HG03469 (cell line): Measurements from ENCODE around the gene APOC3.
A peak's percentile ranks its signal among the peaks of the same experiment; 100 is the strongest.
"Not testable (repeated sequence)": the region's sequence is repeated elsewhere in the genome, so short reads cannot be mapped to it uniquely, and the experiment has no call there.

Source experiments
- ATAC-seq: cut with Tn5 transposase; IDR thresholded peaks from one replicate; pipeline ENCODE4 v1.9.1; 2021; ENCODE audit warnings: mild to moderate bottlenecking, moderate library complexity, moderate number of reproducible peaks; ENCODE audit not compliant: unreplicated experiment

APOC3 gene

DNA sequence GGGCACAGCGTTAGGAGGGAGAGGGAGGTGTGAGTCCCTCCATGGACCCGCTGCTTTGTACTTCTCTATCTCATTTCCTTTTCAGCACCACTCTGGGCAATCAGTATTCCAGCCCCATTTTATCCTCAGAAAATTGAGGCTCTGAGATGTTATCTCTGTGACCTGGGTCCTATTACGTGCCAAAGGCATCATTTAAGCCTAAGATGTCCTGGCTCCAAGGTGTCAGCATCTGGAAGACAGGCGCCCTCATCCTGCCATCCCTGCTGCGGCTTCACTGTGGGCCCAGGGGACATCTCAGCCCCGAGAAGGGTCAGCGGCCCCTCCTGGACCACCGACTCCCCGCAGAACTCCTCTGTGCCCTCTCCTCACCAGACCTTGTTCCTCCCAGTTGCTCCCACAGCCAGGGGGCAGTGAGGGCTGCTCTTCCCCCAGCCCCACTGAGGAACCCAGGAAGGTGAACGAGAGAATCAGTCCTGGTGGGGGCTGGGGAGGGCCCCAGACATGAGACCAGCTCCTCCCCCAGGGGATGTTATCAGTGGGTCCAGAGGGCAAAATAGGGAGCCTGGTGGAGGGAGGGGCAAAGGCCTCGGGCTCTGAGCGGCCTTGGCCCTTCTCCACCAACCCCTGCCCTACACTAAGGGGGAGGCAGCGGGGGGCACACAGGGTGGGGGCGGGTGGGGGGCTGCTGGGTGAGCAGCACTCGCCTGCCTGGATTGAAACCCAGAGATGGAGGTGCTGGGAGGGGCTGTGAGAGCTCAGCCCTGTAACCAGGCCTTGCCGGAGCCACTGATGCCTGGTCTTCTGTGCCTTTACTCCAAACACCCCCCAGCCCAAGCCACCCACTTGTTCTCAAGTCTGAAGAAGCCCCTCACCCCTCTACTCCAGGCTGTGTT is 829 bp upstream of the APOC3 start:
- no peak for ATAC-seq

DNA sequence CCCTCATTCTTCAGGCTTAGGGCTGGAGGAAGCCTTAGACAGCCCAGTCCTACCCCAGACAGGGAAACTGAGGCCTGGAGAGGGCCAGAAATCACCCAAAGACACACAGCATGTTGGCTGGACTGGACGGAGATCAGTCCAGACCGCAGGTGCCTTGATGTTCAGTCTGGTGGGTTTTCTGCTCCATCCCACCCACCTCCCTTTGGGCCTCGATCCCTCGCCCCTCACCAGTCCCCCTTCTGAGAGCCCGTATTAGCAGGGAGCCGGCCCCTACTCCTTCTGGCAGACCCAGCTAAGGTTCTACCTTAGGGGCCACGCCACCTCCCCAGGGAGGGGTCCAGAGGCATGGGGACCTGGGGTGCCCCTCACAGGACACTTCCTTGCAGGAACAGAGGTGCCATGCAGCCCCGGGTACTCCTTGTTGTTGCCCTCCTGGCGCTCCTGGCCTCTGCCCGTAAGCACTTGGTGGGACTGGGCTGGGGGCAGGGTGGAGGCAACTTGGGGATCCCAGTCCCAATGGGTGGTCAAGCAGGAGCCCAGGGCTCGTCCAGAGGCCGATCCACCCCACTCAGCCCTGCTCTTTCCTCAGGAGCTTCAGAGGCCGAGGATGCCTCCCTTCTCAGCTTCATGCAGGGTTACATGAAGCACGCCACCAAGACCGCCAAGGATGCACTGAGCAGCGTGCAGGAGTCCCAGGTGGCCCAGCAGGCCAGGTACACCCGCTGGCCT is 641 bp downstream of the APOC3 start:
- no peak for ATAC-seq

DNA sequence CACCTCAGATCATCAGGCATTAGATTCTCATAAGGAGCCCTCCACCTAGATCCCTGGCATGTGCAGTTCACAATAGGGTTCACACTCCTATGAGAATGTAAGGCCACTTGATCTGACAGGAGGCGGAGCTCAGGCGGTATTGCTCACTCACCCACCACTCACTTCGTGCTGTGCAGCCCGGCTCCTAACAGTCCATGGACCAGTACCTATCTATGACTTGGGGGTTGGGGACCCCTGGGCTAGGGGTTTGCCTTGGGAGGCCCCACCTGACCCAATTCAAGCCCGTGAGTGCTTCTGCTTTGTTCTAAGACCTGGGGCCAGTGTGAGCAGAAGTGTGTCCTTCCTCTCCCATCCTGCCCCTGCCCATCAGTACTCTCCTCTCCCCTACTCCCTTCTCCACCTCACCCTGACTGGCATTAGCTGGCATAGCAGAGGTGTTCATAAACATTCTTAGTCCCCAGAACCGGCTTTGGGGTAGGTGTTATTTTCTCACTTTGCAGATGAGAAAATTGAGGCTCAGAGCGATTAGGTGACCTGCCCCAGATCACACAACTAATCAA is 2.2 kb downstream of the APOC3 start:
- no peak for ATAC-seq

DNA sequence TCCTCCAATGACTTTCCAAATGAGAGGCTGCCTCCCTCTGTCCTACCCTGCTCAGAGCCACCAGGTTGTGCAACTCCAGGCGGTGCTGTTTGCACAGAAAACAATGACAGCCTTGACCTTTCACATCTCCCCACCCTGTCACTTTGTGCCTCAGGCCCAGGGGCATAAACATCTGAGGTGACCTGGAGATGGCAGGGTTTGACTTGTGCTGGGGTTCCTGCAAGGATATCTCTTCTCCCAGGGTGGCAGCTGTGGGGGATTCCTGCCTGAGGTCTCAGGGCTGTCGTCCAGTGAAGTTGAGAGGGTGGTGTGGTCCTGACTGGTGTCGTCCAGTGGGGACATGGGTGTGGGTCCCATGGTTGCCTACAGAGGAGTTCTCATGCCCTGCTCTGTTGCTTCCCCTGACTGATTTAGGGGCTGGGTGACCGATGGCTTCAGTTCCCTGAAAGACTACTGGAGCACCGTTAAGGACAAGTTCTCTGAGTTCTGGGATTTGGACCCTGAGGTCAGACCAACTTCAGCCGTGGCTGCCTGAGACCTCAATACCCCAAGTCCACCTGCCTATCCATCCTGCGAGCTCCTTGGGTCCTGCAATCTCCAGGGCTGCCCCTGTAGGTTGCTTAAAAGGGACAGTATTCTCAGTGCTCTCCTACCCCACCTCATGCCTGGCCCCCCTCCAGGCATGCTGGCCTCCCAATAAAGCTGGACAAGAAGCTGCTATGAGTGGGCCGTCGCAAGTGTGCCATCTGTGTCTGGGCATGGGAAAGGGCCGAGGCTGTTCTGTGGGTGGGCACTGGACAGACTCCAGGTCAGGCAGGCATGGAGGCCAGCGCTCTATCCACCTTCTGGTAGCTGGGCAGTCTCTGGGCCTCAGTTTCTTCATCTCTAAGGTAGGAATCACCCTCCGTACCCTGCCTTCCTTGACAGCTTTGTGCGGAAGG is 2.9 kb downstream of the APOC3 start:
- ATAC-seq, result no peak

DNA sequence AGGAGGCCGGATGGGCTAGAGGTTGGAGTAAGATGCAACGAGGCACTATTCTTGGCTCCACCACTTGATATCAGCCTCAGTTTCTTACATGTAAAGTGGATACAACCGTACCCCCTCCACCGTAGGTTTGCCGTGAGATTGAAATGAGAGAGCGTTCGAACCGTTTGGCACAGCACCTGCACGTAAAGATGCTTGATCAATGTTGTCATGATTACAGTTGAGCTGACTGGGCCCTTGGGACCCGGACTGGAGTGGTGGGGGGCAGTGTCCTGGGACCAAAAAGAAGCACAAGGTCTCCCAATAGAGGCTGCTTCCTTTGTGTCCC is 3.7 kb downstream of the APOC3 start:
- ATAC-seq, result no peak

DNA sequence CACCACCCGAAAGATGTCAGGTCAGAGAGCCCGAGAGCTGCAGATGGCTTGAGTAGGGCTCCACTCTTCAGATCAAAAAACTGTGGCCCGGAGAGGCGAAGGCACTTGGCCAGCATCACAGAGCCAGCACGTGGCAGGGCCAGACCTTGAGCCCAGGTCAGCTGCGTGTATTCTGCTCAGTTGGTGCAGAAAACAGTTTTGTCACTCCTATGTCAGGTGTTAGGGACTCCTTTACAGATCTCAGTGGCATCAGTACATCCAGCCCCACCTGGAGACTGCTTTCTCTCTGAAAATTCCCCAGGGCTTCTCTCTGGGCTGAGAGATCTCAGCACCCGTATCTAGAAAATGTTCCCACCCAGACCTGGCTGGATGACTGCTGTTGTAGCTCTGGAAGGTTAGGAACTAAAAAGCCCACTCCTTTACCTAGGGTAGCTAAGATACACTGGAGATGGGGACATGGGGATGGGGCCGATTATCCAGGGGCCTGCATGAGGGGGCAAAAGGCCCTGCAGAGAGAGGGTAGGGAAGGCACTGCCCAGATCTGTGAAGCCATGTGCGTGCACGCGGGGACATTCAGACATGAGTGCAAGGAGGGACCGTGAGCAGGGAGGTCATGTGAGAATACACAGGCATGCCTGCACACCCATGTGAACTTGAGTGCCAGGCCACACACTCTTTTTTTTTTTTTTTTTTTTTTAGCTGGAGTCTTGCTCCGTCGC is 4.3 kb downstream of the APOC3 start:
- ATAC-seq, result no peak

DNA sequence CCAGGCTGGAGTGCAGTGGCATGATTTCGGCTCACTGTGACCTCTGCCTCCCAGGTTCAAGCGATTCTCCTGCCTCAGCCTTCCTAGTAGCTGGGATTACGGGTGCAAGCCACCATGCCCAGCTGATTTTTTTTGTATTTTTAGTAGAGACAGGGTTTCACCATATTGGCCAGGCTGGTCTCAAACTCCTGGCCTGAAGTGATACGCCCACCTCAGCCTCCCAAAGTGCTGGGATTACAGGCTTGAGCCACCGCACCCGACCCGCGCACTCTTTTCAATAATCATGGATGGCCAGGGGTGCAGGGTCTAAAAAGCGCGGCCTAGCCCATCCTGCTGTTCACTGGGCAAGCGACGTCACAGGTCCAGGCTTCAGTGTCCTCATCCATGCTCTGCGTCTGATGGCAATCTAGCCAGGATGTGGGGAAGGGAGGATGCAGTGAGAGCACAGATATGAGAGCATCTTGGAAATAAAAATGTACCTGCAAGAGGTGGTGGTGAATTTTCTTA is 4.9 kb downstream of the APOC3 start:
- ATAC-seq, result not testable (repeated sequence)

DNA sequence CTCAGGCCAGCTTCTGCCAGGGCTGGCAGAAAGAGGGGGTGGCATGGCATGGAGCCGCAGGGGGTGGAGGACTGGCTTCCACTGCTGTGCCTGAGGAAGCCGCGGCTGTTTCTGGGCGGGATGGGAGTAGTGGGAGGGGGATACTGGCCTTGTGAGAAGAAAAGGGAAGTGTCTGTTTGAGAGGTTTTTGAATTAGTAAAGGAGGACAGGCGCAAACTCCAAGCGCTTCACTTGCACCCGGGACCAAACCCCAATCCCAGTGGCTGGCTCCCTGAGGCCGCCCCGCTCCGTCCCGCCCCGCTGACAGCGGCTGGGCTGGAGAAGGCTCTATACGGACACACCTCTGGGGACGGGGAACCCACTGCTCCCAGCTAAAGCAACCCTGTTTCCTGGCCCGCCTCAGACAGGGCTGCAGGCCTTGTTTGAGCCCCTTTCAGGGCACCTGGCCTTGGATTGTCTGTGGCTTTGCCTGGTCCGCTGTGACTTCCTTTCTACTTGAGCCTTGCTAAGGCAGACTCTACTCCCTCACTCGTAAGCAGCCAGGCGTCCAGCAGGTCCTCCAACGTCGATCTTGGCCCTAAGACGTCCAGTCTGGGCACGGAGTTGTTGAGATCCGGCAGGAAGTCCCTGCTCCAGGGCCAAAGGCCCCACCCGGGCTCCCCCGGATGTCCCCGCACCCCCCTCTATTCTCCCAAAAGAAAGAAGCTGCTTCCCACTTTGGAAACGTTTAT is 5.5 kb downstream of the APOC3 start:
- no peak for ATAC-seq

DNA sequence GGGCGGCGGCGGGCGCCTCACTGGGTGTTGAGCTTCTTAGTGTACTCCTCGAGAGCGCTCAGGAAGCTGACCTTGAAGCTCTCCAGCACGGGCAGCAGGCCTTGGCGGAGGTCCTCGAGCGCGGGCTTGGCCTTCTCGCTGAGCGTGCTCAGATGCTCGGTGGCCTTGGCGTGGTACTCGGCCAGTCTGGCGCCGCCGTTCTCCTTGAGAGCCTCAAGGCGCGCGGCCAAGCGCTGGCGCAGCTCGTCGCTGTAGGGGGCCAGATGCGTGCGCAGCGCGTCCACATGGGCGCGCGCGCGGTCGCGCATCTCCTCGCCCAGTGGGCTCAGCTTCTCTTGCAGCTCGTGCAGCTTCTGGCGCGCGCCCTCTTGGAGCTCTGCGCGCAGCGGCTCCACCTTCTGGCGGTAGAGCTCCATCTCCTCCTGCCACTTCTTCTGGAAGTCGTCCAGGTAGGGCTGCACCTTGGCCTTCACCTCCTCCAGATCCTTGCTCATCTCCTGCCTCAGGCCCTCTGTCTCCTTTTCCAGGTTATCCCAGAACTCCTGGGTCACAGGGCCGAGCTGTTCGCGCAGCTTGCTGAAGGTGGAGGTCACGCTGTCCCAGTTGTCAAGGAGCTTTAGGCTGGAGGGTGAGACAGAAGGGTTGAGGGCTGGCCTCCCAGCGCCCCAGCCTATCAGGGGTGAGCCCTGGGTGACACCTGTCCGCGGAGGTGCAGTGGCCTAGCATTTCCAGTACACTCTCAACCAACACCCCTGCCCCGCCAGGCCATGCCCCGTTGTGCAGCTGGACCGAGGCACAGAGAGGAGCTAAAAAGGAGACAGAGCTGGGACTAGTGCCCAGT is 6.3 kb downstream of the APOC3 start:
- ATAC-seq, result peak; percentile 61

DNA sequence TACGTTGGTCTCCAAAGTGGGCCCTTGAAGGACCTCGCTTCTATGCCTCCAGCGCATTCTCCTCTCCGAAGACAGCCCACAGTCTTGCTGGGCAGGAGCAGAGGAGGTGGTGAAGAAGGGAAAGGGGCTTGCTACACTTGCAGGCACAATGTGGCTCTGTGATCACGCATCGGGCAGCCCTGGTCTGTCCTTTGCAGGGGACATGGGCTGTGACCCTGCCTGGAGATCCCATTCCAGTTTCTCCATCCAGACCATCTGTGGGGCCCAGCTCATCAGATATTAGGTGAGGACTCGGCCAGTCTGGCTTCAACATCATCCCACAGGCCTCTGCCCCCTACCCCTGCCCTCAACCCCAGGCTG is 6.9 kb downstream of the APOC3 start:
- ATAC-seq, result no peak

DNA sequence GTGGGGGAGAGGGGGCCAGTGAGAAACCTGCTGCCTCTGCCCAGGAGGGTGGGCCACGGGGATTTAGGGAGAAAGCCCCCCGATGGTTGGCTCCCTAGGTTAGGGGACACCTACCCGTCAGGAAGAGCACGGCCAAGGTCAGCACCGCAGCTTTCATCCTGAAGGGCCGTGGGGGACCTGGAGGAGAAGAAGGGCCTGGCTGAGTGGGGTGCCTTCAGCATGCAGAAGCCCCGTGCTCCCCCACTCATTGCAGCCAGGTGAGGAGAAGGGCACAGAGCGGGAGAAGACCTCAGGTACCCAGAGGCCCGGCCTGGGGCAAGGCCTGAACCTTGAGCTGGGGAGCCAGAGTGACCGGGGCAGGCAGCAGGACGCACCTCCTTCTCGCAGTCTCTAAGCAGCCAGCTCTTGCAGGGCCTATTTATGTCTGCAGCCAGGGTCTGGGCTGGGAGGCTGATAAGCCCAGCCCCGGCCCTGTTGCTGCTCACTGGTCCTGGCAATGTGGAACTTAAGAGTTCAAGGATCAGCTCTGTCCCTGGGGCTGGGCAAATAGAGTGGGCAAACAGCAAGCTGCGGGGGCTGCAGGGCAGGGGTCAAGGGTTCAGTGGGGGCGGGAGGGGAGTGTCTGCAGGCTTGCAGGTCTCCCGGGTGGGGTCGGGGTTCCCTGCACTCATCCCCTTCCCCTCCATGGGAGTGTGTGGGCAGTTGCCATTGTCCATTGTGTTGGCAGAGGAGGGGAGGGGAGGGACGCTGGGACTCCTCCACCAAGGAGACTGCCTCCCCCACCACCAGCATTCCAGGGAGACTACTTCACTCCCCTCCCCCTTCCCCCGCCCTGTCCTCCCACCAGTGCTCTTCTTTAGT is 7.8 kb downstream of the APOC3 start, which contains the start of gene APOA1:
APOA1 (minus strand) TSS at position 392 of the 861 bp plus-strand sequence; CDS start at position 157, 235 bp downstream.
- ATAC-seq, result no peak

DNA sequence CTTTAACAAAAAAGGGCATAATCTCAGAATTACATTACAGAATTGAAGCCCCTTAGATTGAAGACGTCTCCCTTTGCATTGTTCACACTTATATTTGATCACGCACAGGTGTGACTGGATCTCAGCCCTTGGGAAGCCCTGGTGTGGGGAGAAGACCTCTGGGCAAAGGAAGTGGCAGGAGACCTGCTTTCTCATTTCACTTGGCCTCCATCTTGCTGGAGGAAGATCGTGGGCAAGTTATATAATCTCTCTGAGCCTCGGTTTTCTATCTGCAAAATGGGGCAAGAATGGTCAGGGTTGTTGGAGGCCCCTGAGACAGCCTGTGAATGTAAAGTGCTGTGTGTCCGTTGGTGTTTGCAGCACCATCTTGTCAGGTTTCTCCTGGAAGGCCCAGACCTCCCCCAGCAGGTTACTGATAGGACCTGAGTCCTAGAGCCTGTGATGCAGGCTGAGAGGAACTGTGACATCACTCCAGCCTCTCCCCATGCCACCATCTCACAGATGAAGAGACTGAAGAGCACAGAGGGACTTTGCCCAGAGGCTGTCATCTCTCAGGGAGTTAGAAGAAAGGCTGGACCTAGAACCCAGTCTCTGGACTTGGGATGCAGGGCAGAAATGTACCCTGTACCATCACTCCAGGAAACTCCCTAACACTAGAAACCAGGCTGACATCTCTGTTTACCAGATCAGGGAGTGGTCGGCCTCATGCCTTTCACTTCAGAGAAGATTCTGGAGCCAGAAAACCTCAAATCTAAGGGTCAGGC is 8.8 kb downstream of the APOC3 start:
- no peak for ATAC-seq

DNA sequence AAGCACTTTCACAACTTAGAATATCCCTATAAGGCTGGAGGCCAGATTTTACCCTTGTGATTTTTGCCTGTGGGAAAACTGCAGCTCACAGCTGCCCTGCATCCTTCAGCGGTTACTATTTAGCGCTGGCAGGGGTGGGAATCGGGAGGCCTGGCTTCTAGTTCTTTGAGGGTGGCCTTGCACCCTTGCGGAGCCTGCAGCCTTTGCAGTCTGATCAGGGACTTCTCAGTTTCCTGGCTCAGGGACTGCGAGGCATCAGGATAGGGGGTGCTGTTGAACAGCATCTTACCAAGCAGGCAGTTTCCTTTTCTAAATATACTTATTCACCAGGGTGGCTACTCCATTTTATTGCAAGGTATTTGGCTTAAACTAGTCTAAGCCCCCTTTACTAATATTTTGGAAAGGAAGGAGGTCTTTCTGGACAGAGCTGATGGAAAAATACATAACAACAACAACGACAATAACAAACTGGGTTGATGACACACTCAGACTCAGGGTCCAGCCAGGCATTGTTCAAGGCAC is 10.6 kb downstream of the APOC3 start:
- ATAC-seq, result no peak

DNA sequence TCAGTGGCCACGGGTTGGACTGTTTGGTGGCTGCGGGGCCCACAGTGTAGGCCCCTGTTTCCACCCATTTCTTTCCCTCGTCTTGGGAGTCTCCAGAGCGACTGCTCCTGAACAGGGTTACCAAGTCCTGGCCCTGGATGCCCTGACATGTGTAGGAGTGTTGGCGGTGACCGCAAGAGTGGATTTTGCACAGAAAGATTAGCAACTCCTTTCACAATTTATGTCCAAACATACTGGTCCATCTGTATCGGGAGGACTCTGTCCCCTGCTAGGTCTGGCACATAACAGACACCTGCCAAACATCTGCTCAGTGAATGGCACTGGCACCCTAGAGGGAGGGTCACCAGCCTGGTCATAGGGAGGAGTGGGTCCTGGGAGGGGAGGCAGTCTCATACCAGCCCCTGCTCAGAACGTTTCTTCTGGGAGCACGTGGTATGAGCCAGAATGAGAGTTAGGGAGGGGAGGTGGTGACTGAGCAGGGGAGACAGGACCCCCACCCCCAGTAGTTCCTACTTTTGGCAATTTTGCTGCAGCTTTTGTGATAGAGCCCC is 11.1 kb downstream of the APOC3 start:
- no peak for ATAC-seq

DNA sequence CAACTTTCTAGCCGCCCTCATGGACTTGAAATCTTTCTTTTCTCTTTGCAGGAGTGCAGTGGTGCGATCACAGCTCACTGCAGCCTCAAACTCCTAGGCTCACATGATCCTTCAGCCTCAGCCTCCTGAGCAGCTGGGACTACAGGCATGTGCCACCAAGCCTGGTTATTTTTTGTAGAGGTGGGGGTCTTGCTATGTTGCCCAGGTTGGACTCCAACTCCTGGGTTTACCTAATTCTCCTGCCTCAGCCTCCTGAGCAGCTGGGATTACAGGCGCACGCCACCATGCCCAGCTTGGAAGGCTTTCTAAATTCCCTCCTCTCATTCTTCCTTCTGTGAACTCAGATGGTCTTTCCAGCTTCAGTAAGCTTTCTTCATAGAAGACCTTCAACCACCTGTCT is 12.4 kb downstream of the APOC3 start:
- no peak for ATAC-seq

DNA sequence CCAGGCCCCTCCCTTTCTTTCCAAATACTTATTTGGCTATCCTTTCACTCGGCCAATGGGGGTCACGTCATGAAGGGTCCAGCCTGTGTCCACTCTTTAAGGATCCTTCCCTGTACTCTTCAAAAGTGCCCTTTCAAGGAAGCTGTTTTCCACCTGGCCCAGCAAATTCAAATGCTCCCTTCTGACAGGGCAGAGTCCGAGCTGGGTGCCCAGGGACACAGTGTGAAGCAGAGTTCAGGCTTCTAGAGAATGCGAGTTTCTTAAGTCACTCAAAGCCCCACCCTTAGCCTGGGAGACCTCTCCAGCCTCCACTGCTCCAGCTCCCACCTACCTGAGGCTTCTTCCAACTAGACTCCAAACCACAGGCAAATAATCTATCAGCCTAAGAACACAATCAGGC is 13.2 kb downstream of the APOC3 start:
- ATAC-seq, result no peak
